SK-N-SH treated with all-trans-retinoic acid at 6 μM for 48 hours (cell line): ENCODE measurements around the gene SLC35A3.

ENCODE experiments used
- BACH2 ChIP-seq: fragments of 250-450 bp; sonication (Bioruptor Pico); IDR thresholded peaks from 2 replicates; pipeline ENCODE4 v1.9.0; 2021; ENCODE audit warnings: mild to moderate bottlenecking, borderline replicate concordance
- GLIS3 ChIP-seq: fragments of 250-450 bp; sonication (Bioruptor Pico); IDR thresholded peaks from 2 replicates; pipeline ENCODE4 v1.5.0; 2020; ENCODE audit warnings: mild to moderate bottlenecking, moderate library complexity
- OSR1 ChIP-seq: fragments of 250-450 bp; sonication (Bioruptor Pico); IDR thresholded peaks from 2 replicates; pipeline ENCODE4 v1.8.0; 2022; ENCODE audit warnings: moderate library complexity, mild to moderate bottlenecking, inconsistent platforms
- TCF4 ChIP-seq: fragments of 250-450 bp; sonication (Bioruptor Pico); IDR thresholded peaks from 2 replicates; pipeline ENCODE4 v1.8.0; 2021; ENCODE audit warnings: mild to moderate bottlenecking, moderate library complexity, borderline replicate concordance
- ZFP30 ChIP-seq: fragments of 450-650 bp; formaldehyde crosslinking; IDR thresholded peaks from 2 replicates; pipeline ENCODE4 v1.5.0; 2022; ENCODE audit warnings: mild to moderate bottlenecking, moderate library complexity
- TF ChIP-seq, protein P1 (sequence below): fragments of 250-450 bp; sonication (Bioruptor Pico); IDR thresholded peaks from 2 replicates; pipeline ENCODE4 v1.5.1; 2020; ENCODE audit warnings: low read depth, mild to moderate bottlenecking, moderate library complexity
- TF ChIP-seq, protein P2 (sequence below): fragments of 250-450 bp; sonication (Bioruptor Pico); IDR thresholded peaks from 2 replicates; pipeline ENCODE4 v1.5.0; 2020; ENCODE audit warnings: mild to moderate bottlenecking, moderate library complexity
- TF ChIP-seq, protein P3 (sequence below): fragments of 250-450 bp; sonication (Bioruptor Pico); IDR thresholded peaks from 2 replicates; pipeline ENCODE4 v1.8.0; 2020; ENCODE audit warnings: mild to moderate bottlenecking, moderate library complexity, borderline replicate concordance

DNA sequence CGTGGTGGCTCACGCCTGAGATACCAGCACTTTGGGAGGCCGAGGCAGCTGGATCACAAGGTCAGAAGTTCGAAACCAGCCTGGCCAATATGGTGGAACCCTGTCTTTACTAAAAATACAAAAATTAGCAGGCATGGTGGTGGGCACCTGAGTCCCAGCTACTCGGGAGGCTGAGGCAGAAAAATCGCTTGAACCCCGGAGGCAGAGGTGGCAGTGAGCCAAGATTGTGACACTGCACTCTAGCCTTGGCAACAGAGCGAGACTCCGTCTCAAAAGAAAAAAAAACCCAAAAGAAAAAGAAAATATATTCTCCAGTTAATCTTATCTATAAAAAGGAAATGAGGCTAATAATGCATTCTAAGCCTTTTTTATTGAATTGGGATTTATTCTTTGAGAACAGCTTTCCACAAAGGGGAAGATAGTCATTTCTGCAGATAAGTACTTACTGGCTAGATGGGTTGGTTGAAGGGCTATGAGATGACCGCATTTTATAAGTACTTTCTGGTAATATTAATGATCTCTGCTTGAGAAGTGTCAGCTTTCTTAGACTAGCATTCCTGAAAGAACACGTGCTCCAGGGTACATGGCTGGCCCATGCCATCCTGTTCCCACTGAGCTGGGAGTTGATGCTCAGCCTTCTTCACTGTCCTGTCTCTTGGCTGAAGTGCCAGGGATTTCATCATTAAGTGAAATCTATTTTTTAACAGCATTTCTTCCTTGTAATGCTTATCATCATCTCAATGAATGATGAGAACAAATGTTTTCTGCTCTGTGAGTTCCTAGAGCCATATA is 105.0 kb downstream of the SLC35A3 start:
- TF ChIP-seq, protein P1, sequence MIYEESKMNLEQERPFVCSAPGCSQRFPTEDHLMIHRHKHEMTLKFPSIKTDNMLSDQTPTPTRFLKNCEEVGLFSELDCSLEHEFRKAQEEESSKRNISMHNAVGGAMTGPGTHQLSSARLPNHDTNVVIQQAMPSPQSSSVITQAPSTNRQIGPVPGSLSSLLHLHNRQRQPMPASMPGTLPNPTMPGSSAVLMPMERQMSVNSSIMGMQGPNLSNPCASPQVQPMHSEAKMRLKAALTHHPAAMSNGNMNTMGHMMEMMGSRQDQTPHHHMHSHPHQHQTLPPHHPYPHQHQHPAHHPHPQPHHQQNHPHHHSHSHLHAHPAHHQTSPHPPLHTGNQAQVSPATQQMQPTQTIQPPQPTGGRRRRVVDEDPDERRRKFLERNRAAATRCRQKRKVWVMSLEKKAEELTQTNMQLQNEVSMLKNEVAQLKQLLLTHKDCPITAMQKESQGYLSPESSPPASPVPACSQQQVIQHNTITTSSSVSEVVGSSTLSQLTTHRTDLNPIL, result no peak
- no peak for TF ChIP-seq OSR1
- TF ChIP-seq, protein P2, sequence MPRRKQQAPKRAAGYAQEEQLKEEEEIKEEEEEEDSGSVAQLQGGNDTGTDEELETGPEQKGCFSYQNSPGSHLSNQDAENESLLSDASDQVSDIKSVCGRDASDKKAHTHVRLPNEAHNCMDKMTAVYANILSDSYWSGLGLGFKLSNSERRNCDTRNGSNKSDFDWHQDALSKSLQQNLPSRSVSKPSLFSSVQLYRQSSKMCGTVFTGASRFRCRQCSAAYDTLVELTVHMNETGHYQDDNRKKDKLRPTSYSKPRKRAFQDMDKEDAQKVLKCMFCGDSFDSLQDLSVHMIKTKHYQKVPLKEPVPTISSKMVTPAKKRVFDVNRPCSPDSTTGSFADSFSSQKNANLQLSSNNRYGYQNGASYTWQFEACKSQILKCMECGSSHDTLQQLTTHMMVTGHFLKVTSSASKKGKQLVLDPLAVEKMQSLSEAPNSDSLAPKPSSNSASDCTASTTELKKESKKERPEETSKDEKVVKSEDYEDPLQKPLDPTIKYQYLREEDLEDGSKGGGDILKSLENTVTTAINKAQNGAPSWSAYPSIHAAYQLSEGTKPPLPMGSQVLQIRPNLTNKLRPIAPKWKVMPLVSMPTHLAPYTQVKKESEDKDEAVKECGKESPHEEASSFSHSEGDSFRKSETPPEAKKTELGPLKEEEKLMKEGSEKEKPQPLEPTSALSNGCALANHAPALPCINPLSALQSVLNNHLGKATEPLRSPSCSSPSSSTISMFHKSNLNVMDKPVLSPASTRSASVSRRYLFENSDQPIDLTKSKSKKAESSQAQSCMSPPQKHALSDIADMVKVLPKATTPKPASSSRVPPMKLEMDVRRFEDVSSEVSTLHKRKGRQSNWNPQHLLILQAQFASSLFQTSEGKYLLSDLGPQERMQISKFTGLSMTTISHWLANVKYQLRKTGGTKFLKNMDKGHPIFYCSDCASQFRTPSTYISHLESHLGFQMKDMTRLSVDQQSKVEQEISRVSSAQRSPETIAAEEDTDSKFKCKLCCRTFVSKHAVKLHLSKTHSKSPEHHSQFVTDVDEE (CRISPR knock-in tag), result no peak
- TF ChIP-seq TCF4 (CRISPR knock-in tag), result no peak
- TF ChIP-seq, protein P3, sequence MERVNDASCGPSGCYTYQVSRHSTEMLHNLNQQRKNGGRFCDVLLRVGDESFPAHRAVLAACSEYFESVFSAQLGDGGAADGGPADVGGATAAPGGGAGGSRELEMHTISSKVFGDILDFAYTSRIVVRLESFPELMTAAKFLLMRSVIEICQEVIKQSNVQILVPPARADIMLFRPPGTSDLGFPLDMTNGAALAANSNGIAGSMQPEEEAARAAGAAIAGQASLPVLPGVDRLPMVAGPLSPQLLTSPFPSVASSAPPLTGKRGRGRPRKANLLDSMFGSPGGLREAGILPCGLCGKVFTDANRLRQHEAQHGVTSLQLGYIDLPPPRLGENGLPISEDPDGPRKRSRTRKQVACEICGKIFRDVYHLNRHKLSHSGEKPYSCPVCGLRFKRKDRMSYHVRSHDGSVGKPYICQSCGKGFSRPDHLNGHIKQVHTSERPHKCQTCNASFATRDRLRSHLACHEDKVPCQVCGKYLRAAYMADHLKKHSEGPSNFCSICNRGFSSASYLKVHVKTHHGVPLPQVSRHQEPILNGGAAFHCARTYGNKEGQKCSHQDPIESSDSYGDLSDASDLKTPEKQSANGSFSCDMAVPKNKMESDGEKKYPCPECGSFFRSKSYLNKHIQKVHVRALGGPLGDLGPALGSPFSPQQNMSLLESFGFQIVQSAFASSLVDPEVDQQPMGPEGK (CRISPR knock-in tag), result no peak
- TF ChIP-seq GLIS3 (CRISPR knock-in tag), result no peak
- no peak for TF ChIP-seq ZFP30 (CRISPR knock-in tag)
- no peak for TF ChIP-seq BACH2 (CRISPR knock-in tag)
